Measurements from ENCODE around the gene SCGN. TPM values are rescaled to one million over a fixed set of nuclear protein-coding genes. Genes with fewer than 3 reads are reported as not detected.

Gene SCGN
- total and polyA plus RNA-seq, 2 of the 13 experiments (the other 11 are each of a cell fraction or from before 2014, with no cell fraction given) = 2.9 to 29.0 TPM

DNA sequence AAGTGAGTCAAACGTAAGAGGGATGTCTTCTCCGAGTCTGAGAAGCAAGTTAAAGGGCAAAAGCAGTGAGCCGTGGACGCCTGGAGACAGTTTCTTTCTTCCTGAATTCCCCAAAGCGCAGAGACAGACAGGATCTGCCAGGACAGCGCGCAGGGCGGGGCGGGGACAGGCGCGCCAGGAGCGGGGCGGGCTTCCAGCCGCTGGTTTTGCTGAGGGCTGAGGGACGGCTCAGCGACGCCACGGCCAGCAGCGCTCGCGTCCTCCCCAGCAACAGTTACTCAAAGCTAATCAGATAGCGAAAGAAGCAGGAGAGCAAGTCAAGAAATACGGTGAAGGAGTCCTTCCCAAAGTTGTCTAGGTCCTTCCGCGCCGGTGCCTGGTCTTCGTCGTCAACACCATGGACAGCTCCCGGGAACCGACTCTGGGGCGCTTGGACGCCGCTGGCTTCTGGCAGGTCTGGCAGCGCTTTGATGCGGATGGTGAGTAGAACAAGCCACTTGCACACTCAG is at the start of gene SCGN (continued):
- TF ChIP-seq, protein P1, sequence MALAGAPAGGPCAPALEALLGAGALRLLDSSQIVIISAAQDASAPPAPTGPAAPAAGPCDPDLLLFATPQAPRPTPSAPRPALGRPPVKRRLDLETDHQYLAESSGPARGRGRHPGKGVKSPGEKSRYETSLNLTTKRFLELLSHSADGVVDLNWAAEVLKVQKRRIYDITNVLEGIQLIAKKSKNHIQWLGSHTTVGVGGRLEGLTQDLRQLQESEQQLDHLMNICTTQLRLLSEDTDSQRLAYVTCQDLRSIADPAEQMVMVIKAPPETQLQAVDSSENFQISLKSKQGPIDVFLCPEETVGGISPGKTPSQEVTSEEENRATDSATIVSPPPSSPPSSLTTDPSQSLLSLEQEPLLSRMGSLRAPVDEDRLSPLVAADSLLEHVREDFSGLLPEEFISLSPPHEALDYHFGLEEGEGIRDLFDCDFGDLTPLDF (CRISPR knock-in tag; IDR thresholded peaks at IDR 0.05) = peak; percentile 84
- TF ChIP-seq ZNF616 (CRISPR knock-in tag; IDR thresholded peaks at IDR 0.05; ENCODE audit: low read depth) (peak; percentile 93), MXI1 (IDR thresholded peaks at IDR 0.05; ENCODE audit: borderline replicate concordance, low read depth, low read length) (no peak), YEATS2 (CRISPR knock-in tag; IDR thresholded peaks at IDR 0.05; ENCODE audit: borderline replicate concordance) (no peak), XBP1 (CRISPR knock-in tag; IDR thresholded peaks at IDR 0.05) (peak; percentile 89), ZNF614 (CRISPR knock-in tag; IDR thresholded peaks at IDR 0.05; ENCODE audit: borderline replicate concordance) (peak; percentile 96), ZNF598 (CRISPR knock-in tag; IDR thresholded peaks at IDR 0.05; ENCODE audit: borderline replicate concordance) (peak; percentile 95; the same call in 1 of the 2 replicates), ZNF562 (CRISPR knock-in tag; IDR thresholded peaks at IDR 0.05; ENCODE audit: borderline replicate concordance) (no peak), ZNF251 (CRISPR knock-in tag; IDR thresholded peaks at IDR 0.05) (0 out of 2 replicates have a peak, but pooled peaks have one; percentile 81), NCOA5 (CRISPR knock-in tag; IDR thresholded peaks at IDR 0.05) (no peak), ZNF747 (CRISPR knock-in tag; IDR thresholded peaks at IDR 0.05; ENCODE audit: borderline replicate concordance) (peak; percentile 92; the same call in 1 of the 2 replicates), ZBTB20 (CRISPR knock-in tag; IDR thresholded peaks at IDR 0.05; ENCODE audit: borderline replicate concordance, low read depth) (peak; percentile 98; the same call in 1 of the 2 replicates), SMAD9 (CRISPR knock-in tag; IDR thresholded peaks at IDR 0.05) (no peak; the same call in none of the 2 replicates), RXRA (CRISPR knock-in tag; IDR thresholded peaks at IDR 0.05) (0 out of 2 replicates have a peak, but pooled peaks have one; percentile 70), ZNF703 (CRISPR knock-in tag; IDR thresholded peaks at IDR 0.05; ENCODE audit: borderline replicate concordance) (no peak), REL (CRISPR knock-in tag; conservative IDR thresholded peaks at IDR 0.05) (peak; percentile 62; the same call in 1 of the 2 replicates), HMG20B (CRISPR knock-in tag; conservative IDR thresholded peaks at IDR 0.05) (peak; percentile 87), ZNF567 (CRISPR knock-in tag; IDR thresholded peaks at IDR 0.05; ENCODE audit: borderline replicate concordance) (no peak), CENPT (CRISPR knock-in tag; IDR thresholded peaks at IDR 0.05; ENCODE audit: low read depth) (no peak), TCF7L2 (IDR thresholded peaks at IDR 0.05; ENCODE audit: low read depth, low read length) (no peak), ZNF329 (CRISPR knock-in tag; IDR thresholded peaks at IDR 0.05; ENCODE audit: low read depth) (peak; percentile 91; the same call in 1 of the 2 replicates), ZFP62 (CRISPR knock-in tag; IDR thresholded peaks at IDR 0.05) (no peak)
- TF ChIP-seq, protein P2, sequence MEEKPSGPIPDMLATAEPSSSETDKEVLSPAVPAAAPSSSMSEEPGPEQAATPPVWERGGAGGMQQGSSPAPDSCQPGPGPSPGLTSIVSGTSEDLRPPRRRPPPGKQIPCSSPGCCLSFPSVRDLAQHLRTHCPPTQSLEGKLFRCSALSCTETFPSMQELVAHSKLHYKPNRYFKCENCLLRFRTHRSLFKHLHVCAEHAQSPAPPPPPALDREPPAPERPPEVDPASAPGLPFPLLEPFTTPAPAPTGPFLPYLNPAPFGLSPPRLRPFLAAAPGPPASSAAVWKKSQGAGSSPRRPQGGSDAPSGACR (CRISPR knock-in tag; IDR thresholded peaks at IDR 0.05) = no peak
- TF ChIP-seq, protein P3, sequence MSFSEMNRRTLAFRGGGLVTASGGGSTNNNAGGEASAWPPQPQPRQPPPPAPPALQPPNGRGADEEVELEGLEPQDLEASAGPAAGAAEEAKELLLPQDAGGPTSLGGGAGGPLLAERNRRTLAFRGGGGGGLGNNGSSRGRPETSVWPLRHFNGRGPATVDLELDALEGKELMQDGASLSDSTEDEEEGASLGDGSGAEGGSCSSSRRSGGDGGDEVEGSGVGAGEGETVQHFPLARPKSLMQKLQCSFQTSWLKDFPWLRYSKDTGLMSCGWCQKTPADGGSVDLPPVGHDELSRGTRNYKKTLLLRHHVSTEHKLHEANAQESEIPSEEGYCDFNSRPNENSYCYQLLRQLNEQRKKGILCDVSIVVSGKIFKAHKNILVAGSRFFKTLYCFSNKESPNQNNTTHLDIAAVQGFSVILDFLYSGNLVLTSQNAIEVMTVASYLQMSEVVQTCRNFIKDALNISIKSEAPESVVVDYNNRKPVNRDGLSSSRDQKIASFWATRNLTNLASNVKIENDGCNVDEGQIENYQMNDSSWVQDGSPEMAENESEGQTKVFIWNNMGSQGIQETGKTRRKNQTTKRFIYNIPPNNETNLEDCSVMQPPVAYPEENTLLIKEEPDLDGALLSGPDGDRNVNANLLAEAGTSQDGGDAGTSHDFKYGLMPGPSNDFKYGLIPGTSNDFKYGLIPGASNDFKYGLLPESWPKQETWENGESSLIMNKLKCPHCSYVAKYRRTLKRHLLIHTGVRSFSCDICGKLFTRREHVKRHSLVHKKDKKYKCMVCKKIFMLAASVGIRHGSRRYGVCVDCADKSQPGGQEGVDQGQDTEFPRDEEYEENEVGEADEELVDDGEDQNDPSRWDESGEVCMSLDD (CRISPR knock-in tag; IDR thresholded peaks at IDR 0.05; ENCODE audit: borderline replicate concordance) = peak; percentile 89
- TF ChIP-seq, protein P4, sequence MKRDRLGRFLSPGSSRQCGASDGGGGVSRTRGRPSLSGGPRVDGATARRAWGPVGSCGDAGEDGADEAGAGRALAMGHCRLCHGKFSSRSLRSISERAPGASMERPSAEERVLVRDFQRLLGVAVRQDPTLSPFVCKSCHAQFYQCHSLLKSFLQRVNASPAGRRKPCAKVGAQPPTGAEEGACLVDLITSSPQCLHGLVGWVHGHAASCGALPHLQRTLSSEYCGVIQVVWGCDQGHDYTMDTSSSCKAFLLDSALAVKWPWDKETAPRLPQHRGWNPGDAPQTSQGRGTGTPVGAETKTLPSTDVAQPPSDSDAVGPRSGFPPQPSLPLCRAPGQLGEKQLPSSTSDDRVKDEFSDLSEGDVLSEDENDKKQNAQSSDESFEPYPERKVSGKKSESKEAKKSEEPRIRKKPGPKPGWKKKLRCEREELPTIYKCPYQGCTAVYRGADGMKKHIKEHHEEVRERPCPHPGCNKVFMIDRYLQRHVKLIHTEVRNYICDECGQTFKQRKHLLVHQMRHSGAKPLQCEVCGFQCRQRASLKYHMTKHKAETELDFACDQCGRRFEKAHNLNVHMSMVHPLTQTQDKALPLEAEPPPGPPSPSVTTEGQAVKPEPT (CRISPR knock-in tag; IDR thresholded peaks at IDR 0.05; ENCODE audit: low read depth) = peak; percentile 94
